Breast epithelium (tissue), 3 donors: ENCODE data around the gene TRPM2.

Experiments
- POLR2A ChIP-seq: fragments of 450-650 bp; IDR thresholded peaks from one replicate; pipeline ENCODE4 v1.6.1; 2016; ENCODE audit warnings: antibody characterized with exemption, mild to moderate bottlenecking, moderate library complexity
- POLR2AphosphoS5 ChIP-seq, 3 donors: sonication (generic); formaldehyde crosslinking; IDR thresholded peaks; one replicate each; pipeline ENCODE4 v1.6.1; 2017; ENCODE audit warnings: antibody characterized with exemption in 3 of 3
- TF ChIP-seq, protein P1 (sequence below), 3 donors: fragments of 450-650 bp; IDR thresholded peaks; one replicate each; pipeline ENCODE4 v1.5.1; 2016 to 2017; ENCODE audit warnings: antibody characterized with exemption in 3 of 3, mild to moderate bottlenecking in 3 of 3, moderate library complexity in 3 of 3

DNA sequence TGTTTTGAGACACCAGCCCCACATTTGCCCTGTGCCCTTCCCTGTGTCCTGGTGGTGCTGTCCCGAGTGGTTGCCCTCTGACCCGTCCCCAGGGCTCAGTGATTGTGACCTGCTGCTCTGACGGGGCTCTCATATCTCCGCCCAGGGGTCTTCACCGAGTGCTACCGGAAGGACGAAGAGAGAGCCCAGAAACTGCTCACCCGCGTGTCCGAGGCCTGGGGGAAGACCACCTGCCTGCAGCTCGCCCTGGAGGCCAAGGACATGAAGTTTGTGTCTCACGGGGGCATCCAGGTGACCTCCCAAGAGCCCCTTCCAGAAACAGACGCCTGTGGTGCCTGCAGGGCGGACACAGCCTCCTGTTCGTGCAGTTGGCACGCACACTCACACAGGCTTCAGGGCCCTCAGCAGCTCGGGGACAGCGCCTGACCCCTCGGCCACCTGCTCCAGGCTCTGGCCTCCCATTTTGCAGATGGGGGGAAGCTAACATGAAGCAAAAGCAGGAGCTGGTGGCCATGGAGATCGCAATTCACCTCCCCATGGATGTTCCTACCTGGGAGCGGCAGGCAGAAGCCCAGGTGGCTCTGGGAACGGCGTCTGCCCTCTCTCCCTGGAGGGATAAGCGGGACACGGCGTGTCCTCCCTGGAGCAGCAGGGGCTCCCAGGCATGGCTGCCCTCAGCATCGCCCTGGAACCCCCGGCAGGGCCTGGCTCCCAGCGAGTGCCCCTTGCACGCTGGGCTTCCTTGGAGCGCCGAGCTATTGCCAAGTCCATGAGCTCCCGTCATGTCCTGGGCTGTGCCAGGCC, 45.9 kb downstream of the TRPM2 start:
- TF ChIP-seq, protein P1, sequence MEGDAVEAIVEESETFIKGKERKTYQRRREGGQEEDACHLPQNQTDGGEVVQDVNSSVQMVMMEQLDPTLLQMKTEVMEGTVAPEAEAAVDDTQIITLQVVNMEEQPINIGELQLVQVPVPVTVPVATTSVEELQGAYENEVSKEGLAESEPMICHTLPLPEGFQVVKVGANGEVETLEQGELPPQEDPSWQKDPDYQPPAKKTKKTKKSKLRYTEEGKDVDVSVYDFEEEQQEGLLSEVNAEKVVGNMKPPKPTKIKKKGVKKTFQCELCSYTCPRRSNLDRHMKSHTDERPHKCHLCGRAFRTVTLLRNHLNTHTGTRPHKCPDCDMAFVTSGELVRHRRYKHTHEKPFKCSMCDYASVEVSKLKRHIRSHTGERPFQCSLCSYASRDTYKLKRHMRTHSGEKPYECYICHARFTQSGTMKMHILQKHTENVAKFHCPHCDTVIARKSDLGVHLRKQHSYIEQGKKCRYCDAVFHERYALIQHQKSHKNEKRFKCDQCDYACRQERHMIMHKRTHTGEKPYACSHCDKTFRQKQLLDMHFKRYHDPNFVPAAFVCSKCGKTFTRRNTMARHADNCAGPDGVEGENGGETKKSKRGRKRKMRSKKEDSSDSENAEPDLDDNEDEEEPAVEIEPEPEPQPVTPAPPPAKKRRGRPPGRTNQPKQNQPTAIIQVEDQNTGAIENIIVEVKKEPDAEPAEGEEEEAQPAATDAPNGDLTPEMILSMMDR (IDR thresholded peaks at IDR 0.05), result no peak
- TF ChIP-seq POLR2AphosphoS5 (IDR thresholded peaks at IDR 0.05), result no peak
- TF ChIP-seq POLR2A, result no peak
